DND-41 (cell line): ENCODE results near the gene NPPC.

Experiments used
- ATAC-seq: fragments of 200-7000 bp; cut with Tn5 transposase; 3 replicates; pipeline ENCODE4 v1.9.1; 2021; ENCODE audit warnings: low read depth; ENCODE audit not compliant: insufficient read depth
- DNase-seq: peaks from one replicate; pipeline ENCODE4 v3.0.0-alpha.2; 2020
- H2AFZ ChIP-seq: 2 replicates; pipeline ENCODE4 v1.6.0; 2012; ENCODE audit warnings: low read depth, low read length
- H3K27ac ChIP-seq: 2 replicates; pipeline ENCODE4 v1.5.1; 2012; ENCODE audit warnings: low read length, inconsistent platforms
- H3K27me3 ChIP-seq: fragments of 200-600 bp; sonication (generic); 2 replicates; pipeline ENCODE4 v1.6.0; 2012; ENCODE audit warnings: low read length, mild to moderate bottlenecking, inconsistent platforms; ENCODE audit not compliant: insufficient read depth, poor library complexity
- H3K36me3 ChIP-seq: 2 replicates; pipeline ENCODE4 v1.5.1; 2012; ENCODE audit warnings: low read length, inconsistent platforms; ENCODE audit not compliant: insufficient read depth
- H3K4me1 ChIP-seq: 2 replicates; pipeline ENCODE4 v1.5.1; 2012; ENCODE audit warnings: mild to moderate bottlenecking, low read length; ENCODE audit not compliant: insufficient read depth
- H3K4me2 ChIP-seq: 2 replicates; pipeline ENCODE4 v1.6.0; 2012; ENCODE audit warnings: mild to moderate bottlenecking, moderate library complexity, low read length, inconsistent platforms; ENCODE audit not compliant: insufficient read depth
- H3K4me3 ChIP-seq, 2 experiments: fragments of 200-600 bp in 1 of 2; shearing (Covaris generic) in 1 of 2; 2 replicates each; pipeline ENCODE4 v1.5.1; 2012 to 2016; ENCODE audit warnings: inconsistent platforms in 2 of 2, low read length in 2 of 2, mild to moderate bottlenecking in 2 of 2, low read depth in 1 of 2, moderate library complexity in 1 of 2
- H3K79me2 ChIP-seq: 2 replicates; pipeline ENCODE4 v1.6.0; 2012; ENCODE audit warnings: low read length, inconsistent platforms; ENCODE audit not compliant: insufficient read depth
- H3K9ac ChIP-seq: 2 replicates; pipeline ENCODE4 v1.6.0; 2012; ENCODE audit warnings: low read depth, mild to moderate bottlenecking, inconsistent platforms, low read length, moderate library complexity
- H3K9me3 ChIP-seq: 2 replicates; pipeline ENCODE4 v1.5.1; 2012; ENCODE audit warnings: low read length, moderate library complexity, mild to moderate bottlenecking, inconsistent platforms; ENCODE audit not compliant: insufficient read depth, severe bottlenecking
- H4K20me1 ChIP-seq: 2 replicates; pipeline ENCODE4 v1.6.0; 2012; ENCODE audit warnings: low read length; ENCODE audit not compliant: insufficient read depth
- EZH2 ChIP-seq: IDR thresholded peaks from 3 replicates; pipeline ENCODE4 v1.6.1; 2012; ENCODE audit warnings: borderline replicate concordance, low read depth, mild to moderate bottlenecking, moderate library complexity, low read length, inconsistent platforms; ENCODE audit not compliant: severe bottlenecking
- TF ChIP-seq, protein P1 (sequence below): IDR thresholded peaks from 2 replicates; pipeline ENCODE4 v1.5.1; 2012; ENCODE audit warnings: borderline replicate concordance, low read length, moderate library complexity, mild to moderate bottlenecking; ENCODE audit not compliant: poor library complexity, severe bottlenecking; ENCODE audit errors: extremely low read depth

NPPC gene

DNA sequence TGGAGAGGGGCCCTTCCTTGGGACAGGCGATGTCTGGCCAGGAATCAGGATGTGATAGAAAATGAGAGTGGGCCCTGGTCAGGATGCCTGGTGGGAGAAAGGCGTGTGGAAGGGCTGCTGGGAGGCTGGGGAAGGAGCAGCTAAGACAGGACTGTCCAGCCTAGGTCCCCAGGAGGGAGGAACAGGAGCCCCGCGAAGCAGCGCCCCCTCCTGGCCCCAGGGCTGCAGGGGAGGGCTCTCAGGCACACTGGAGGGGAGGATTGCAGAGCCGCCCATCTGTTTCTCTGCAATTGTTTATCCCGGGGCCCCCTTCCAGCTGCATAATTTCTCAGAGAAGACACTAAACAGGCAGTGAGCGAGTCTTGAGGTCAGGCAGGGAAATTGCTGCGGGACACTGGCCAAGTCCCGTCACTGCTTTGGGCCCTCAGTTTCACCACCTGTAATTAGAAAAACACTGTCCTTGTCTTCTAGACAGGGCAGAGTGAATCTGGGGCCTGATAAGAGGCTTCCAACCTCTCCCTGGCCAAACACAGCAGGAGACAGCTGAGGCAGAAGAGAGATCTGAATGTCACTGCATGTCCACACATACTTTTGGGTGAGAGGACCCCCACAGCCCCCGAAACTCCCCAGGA is 3.9 kb upstream of the NPPC start:
- no peak for DNase-seq
- H4K20me1 ChIP-seq: 0 out of 2 replicates have a peak, but pooled peaks cover 12% of the 10 kb centered on the region
- H3K27me3 ChIP-seq: peaks cover 27% of the 10 kb centered on the region
- H3K36me3 ChIP-seq: no peaks in the 10 kb centered on the region
- no peak for ATAC-seq
- no peaks in the 10 kb centered on the region for H3K9me3 ChIP-seq
- no peak overlapping the region for H2AFZ ChIP-seq
- no peak overlapping the region for H3K9ac ChIP-seq
- no peaks in the 10 kb centered on the region for H3K79me2 ChIP-seq
- peaks cover 17% of the 10 kb centered on the region for H3K4me1 ChIP-seq
- no peak overlapping the region for H3K4me3 ChIP-seq
- H3K4me2 ChIP-seq: no peak overlapping the region
- TF ChIP-seq, protein P1, sequence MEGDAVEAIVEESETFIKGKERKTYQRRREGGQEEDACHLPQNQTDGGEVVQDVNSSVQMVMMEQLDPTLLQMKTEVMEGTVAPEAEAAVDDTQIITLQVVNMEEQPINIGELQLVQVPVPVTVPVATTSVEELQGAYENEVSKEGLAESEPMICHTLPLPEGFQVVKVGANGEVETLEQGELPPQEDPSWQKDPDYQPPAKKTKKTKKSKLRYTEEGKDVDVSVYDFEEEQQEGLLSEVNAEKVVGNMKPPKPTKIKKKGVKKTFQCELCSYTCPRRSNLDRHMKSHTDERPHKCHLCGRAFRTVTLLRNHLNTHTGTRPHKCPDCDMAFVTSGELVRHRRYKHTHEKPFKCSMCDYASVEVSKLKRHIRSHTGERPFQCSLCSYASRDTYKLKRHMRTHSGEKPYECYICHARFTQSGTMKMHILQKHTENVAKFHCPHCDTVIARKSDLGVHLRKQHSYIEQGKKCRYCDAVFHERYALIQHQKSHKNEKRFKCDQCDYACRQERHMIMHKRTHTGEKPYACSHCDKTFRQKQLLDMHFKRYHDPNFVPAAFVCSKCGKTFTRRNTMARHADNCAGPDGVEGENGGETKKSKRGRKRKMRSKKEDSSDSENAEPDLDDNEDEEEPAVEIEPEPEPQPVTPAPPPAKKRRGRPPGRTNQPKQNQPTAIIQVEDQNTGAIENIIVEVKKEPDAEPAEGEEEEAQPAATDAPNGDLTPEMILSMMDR: peak; percentile 52
- TF ChIP-seq EZH2: no peak
- no peak overlapping the region for H3K27ac ChIP-seq

DNA sequence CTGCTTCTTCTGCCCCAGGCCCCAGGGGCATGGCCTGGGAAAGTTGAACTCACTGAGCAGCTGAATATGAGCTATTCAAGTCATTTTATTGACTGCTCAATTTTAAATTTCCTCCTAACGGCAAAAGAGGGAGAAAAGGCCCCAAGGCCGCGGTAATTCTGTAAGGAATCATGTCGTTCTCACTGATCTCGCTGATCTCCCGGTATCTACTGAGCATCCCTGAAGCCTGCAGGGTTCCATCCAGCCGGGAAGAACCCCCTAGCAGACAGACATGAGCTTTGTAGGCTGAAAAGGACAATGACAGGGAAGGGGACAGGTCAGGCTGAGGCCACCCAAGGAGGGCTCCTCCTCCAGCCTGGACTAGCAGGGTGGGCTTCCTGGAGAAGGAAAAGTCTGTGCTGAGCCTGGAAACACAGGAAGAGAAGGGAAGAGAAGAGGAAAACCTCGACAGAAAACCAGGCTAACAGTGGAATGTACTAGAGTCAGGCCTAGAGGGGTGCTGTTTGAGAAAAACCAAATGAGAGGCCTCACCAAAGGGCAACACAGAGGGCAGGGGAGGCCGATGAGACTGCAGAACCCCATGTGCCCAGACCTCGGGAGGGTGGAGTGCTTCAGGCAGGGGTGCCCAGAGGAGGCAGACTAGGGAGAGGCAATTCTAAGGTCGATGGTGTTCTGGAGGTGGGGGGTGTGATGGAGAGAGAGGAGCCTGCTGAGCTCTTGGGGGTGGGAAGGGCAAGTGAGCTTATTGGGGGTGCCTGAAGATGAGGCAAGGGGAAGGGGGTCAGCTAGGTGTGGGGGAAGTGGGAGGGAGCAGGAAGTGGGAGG is 2.9 kb upstream of the NPPC start:
- Histone ChIP-seq H3K4me2 (no peak overlapping the region), H2AFZ (no peak overlapping the region), H3K79me2 (no peaks in the 10 kb centered on the region), H3K4me1 (peaks cover 19% of the 10 kb centered on the region), H3K27ac (no peak overlapping the region), H4K20me1 (0 out of 2 replicates have a peak, but pooled peaks cover 12% of the 10 kb centered on the region), H3K36me3 (no peaks in the 10 kb centered on the region), H3K9ac (no peak overlapping the region), H3K9me3 (no peaks in the 10 kb centered on the region), H3K27me3 (peaks cover 29% of the 10 kb centered on the region), H3K4me3 (no peak overlapping the region)
- DNase-seq (no peak), ATAC-seq (no peak)
- TF ChIP-seq, protein P1: no peak
- no peak for TF ChIP-seq EZH2

DNA sequence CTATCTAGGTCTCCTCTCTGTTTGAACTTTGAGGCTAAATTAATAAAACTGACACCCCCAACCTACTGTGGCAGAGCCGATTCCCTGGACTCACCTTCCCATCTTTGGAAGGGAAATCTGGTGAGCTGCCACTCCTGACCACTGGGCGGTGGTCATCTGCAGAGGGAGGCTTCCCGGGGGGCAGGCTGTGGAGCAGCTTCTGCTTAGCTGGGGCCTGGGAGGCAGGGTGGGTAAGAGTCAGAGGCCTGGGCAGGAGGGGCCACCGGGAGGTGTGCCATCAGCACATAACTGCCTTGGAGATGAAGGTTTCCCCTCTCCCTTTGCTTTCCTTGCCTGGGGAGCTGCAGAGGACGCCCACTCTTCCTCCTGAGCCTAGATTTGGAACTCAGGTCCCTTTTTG is 2.3 kb upstream of the NPPC start:
- no peak overlapping the region for H3K9ac ChIP-seq
- DNase-seq (no peak), ATAC-seq (no peak)
- H3K27me3 ChIP-seq: peaks cover 29% of the 10 kb centered on the region
- no peak overlapping the region for H3K27ac ChIP-seq
- H2AFZ ChIP-seq: no peak overlapping the region
- H3K4me2 ChIP-seq: no peak overlapping the region
- H4K20me1 ChIP-seq: 0 out of 2 replicates have a peak, but pooled peaks cover 12% of the 10 kb centered on the region
- peaks cover 19% of the 10 kb centered on the region for H3K4me1 ChIP-seq
- H3K36me3 ChIP-seq: no peaks in the 10 kb centered on the region
- H3K9me3 ChIP-seq: no peaks in the 10 kb centered on the region
- TF ChIP-seq EZH2: no peak
- TF ChIP-seq, protein P1: no peak
- H3K79me2 ChIP-seq: no peaks in the 10 kb centered on the region
- H3K4me3 ChIP-seq: no peak overlapping the region
